Vagina (tissue), 2 donors: ENCODE data around the gene TARDBP. TPM values are rescaled to one million over a fixed set of nuclear protein-coding genes. Genes with fewer than 3 reads are reported as not detected.
"Not testable (repeated sequence)": the region's sequence is repeated elsewhere in the genome, so short reads cannot be mapped to it uniquely, and the experiment has no call there.

Experiments
- DNase-seq, 2 donors: peaks; one replicate each; pipeline ENCODE4 v3.0.0-alpha.2; 2017; ENCODE audit errors: extremely low spot score in 2 of 2
- H3K27ac ChIP-seq: fragments of 200-600 bp; sonication (generic); one replicate; pipeline ENCODE4 v1.5.1; 2019
- H3K27me3 ChIP-seq: fragments of 200-600 bp; sonication (generic); one replicate; pipeline ENCODE4 v1.5.1; 2019
- H3K36me3 ChIP-seq, 2 donors: fragments of 200-600 bp; sonication (generic); one replicate each; pipeline ENCODE4 v1.5.1; 2017 to 2019
- H3K4me1 ChIP-seq: fragments of 200-600 bp; sonication (generic); one replicate; pipeline ENCODE4 v1.5.1; 2019
- H3K4me3 ChIP-seq, 2 donors: fragments of 200-600 bp; sonication (generic); 1 replicate in 1 of 2; 2 replicates in 1 of 2; pipeline ENCODE4 v1.5.1; 2016 to 2019
- H3K9me3 ChIP-seq: fragments of 200-600 bp; sonication (generic); one replicate; pipeline ENCODE4 v1.5.1; 2019
- CTCF ChIP-seq, 3 experiments: fragments of 450-650 bp in 2 of 3; fragments of 200-600 bp in 1 of 3; sonication (generic) in 1 of 3; IDR thresholded peaks; one replicate each; pipeline ENCODE4 v1.5.1; 2017 to 2019; ENCODE audit warnings: antibody characterized with exemption in 3 of 3, mild to moderate bottlenecking in 2 of 3, moderate library complexity in 2 of 3
- POLR2A ChIP-seq, 2 donors: fragments of 450-650 bp; IDR thresholded peaks; one replicate each; pipeline ENCODE4 v1.6.1; 2017; ENCODE audit warnings: antibody characterized with exemption in 2 of 2, mild to moderate bottlenecking in 2 of 2, moderate library complexity in 2 of 2
- POLR2AphosphoS5 ChIP-seq, 2 donors: sonication (generic); formaldehyde crosslinking; IDR thresholded peaks; one replicate each; pipeline ENCODE4 v1.9.0; 2017; ENCODE audit warnings: antibody characterized with exemption in 2 of 2, mild to moderate bottlenecking in 2 of 2, low read depth in 1 of 2; ENCODE audit not compliant: insufficient read depth in 1 of 2
- intact Hi-C: fragments of 100-400 bp; cut with DNase I; formaldehyde crosslinking; loops from one replicate; pipeline ENCODE4 v1.15.1; 2023
- total RNA-seq: library from RNA; depleted of rRNA; stranded (reverse); fragments of >200 nt; gene quantifications from one replicate; pipeline ENCODE4 v1.2.3, GENCODE V29; 2016

The TARDBP gene
- total RNA-seq, 1 donor from 2014 or later = 213 TPM

GRCh38 chr1:11037740-11038182, 25.3 kb downstream of the TARDBP start:
- DNase-seq = no peak
- no peak for TF ChIP-seq POLR2A (IDR thresholded peaks at IDR 0.05)
- peak in 1 of 2 donors; percentile 56 for TF ChIP-seq POLR2AphosphoS5 (IDR thresholded peaks at IDR 0.05; ENCODE audit: insufficient read depth in 1 of 2, low read depth in 1 of 2)
- peak; percentile 84 to 95 (median 91) for TF ChIP-seq CTCF (IDR thresholded peaks at IDR 0.05)
- no peaks in the 10 kb centered on the region for H3K9me3 ChIP-seq
- intact Hi-C loops = no loop called here
- H3K27ac ChIP-seq = no peak overlapping the region
- H3K27me3 ChIP-seq = no peaks in the 10 kb centered on the region
- H3K4me3 ChIP-seq = no peak overlapping the region
- H3K36me3 ChIP-seq = no peaks in the 10 kb centered on the region
- H3K4me1 ChIP-seq = peaks cover 4% of the 10 kb centered on the region

GRCh38 chr1:11039351-11040104, 27.1 kb downstream of the TARDBP start:
- TF ChIP-seq CTCF (IDR thresholded peaks at IDR 0.05) (no peak), POLR2A (IDR thresholded peaks at IDR 0.05) (no peak), POLR2AphosphoS5 (IDR thresholded peaks at IDR 0.05; ENCODE audit: insufficient read depth in 1 of 2, low read depth in 1 of 2) (no peak)
- no peak overlapping the region for H3K4me3 ChIP-seq
- DNase-seq = no peak
- no peaks in the 10 kb centered on the region for H3K9me3 ChIP-seq
- intact Hi-C loops = loop anchor here (5.0 kb wide), 1 partner anchor 608 kb away; no protein-coding TSS in a partner anchor
- no peak overlapping the region for H3K27ac ChIP-seq
- H3K4me1 ChIP-seq = peaks cover 4% of the 10 kb centered on the region
- H3K36me3 ChIP-seq = no peaks in the 10 kb centered on the region
- no peaks in the 10 kb centered on the region for H3K27me3 ChIP-seq

GRCh38 chr1:11040105-11040429, 27.6 kb downstream of the TARDBP start:
- not testable (repeated sequence) for H3K4me3 ChIP-seq, H3K36me3 ChIP-seq, H3K4me1 ChIP-seq, H3K27ac ChIP-seq, H3K9me3 ChIP-seq, H3K27me3 ChIP-seq, DNase-seq
- intact Hi-C loops = loop anchor here (5.0 kb wide), 1 partner anchor 607 kb away; no protein-coding TSS in a partner anchor

GRCh38 chr1:11041048-11041447, 28.6 kb downstream of the TARDBP start:
- Histone ChIP-seq H3K36me3 (no peaks in the 10 kb centered on the region), H3K27ac (no peak overlapping the region), H3K9me3 (no peaks in the 10 kb centered on the region), H3K4me1 (peaks cover 4% of the 10 kb centered on the region), H3K4me3 (no peak overlapping the region), H3K27me3 (no peaks in the 10 kb centered on the region)
- DNase-seq = no peak
- intact Hi-C loops = loop anchor here (5.0 kb wide), 1 partner anchor 606 kb away; no protein-coding TSS in a partner anchor
- no peak for TF ChIP-seq CTCF (IDR thresholded peaks at IDR 0.05)
- no peak for TF ChIP-seq POLR2AphosphoS5 (IDR thresholded peaks at IDR 0.05; ENCODE audit: insufficient read depth in 1 of 2, low read depth in 1 of 2)
- no peak for TF ChIP-seq POLR2A (IDR thresholded peaks at IDR 0.05)

GRCh38 chr1:11042065-11042464, 29.6 kb downstream of the TARDBP start:
- TF ChIP-seq CTCF (IDR thresholded peaks at IDR 0.05) (no peak), POLR2A (IDR thresholded peaks at IDR 0.05) (no peak), POLR2AphosphoS5 (IDR thresholded peaks at IDR 0.05; ENCODE audit: insufficient read depth in 1 of 2, low read depth in 1 of 2) (no peak)
- Histone ChIP-seq H3K4me3 (no peak overlapping the region), H3K9me3 (no peaks in the 10 kb centered on the region), H3K4me1 (peaks cover 4% of the 10 kb centered on the region), H3K27me3 (no peaks in the 10 kb centered on the region), H3K27ac (no peak overlapping the region), H3K36me3 (no peaks in the 10 kb centered on the region)
- DNase-seq = no peak
- intact Hi-C loops = loop anchor here (5.0 kb wide), 1 partner anchor 605 kb away; no protein-coding TSS in a partner anchor
